Stimulated activated CD4-positive, alpha-beta T cell treated with anti-CD3 and anti-CD28 coated beads, Interleukin-4, amount 100 ng/mL, for 4 hours (primary cell): Measurements from ENCODE around the gene KLKB1.
"Not testable (repeated sequence)": the region's sequence is repeated elsewhere in the genome, so short reads cannot be mapped to it uniquely, and the experiment has no call there.

Source experiments
- DNase-seq, 2 experiments: peaks; one replicate each; pipeline ENCODE4 v3.0.0-alpha.2; 2020

The KLKB1 gene

GRCh38 chr4:186265683-186266652 is 38.7 kb downstream of the KLKB1 start, which contains the start of gene F11:
TSS of gene F11 (plus strand) at chr4:186266189. CDS start at chr4:186267137, 948 bp downstream.
- no peak for DNase-seq

GRCh38 chr4:186266729-186267456 is 39.6 kb downstream of the KLKB1 start:
- no peak for DNase-seq

- no peak for DNase-seq
Measured at GRCh38 chr4:186271081-186271678, 43.9 kb downstream of the KLKB1 start.

- no peak for DNase-seq
Measured at GRCh38 chr4:186272699-186273391, 45.5 kb downstream of the KLKB1 start.

- DNase-seq: not testable (repeated sequence)
Measured at GRCh38 chr4:186273392-186273789, 46.1 kb downstream of the KLKB1 start.

GRCh38 chr4:186283311-186283710 is 56.0 kb downstream of the KLKB1 start:
- DNase-seq: no peak

GRCh38 chr4:186285147-186285546 is 57.8 kb downstream of the KLKB1 start:
- DNase-seq: no peak

GRCh38 chr4:186286581-186286980 is 59.3 kb downstream of the KLKB1 start:
- DNase-seq: no peak

GRCh38 chr4:186291256-186291890 is 64.1 kb downstream of the KLKB1 start:
- DNase-seq: no peak

- no peak for DNase-seq
Measured at GRCh38 chr4:186294160-186294559, 66.9 kb downstream of the KLKB1 start.

GRCh38 chr4:186296481-186296880 is 69.2 kb downstream of the KLKB1 start:
- no peak for DNase-seq

GRCh38 chr4:186297013-186297645 is 69.8 kb downstream of the KLKB1 start:
- DNase-seq: no peak

GRCh38 chr4:186298031-186298647 is 70.8 kb downstream of the KLKB1 start:
- no peak for DNase-seq

- DNase-seq: no peak
Measured at GRCh38 chr4:186299291-186299690, 72.0 kb downstream of the KLKB1 start.

GRCh38 chr4:186300659-186301390 is 73.5 kb downstream of the KLKB1 start:
- DNase-seq: no peak

- DNase-seq: no peak
Measured at GRCh38 chr4:186304216-186304615, 76.9 kb downstream of the KLKB1 start.

GRCh38 chr4:186304866-186305505 is 77.7 kb downstream of the KLKB1 start:
- DNase-seq: no peak

- DNase-seq: no peak
Measured at GRCh38 chr4:186307497-186307896, 80.2 kb downstream of the KLKB1 start.

- no peak for DNase-seq
Measured at GRCh38 chr4:186307916-186308315, 80.6 kb downstream of the KLKB1 start.
